Muscle of arm (tissue), 12 donors: ENCODE data around the gene WNK2. TPM values are rescaled to one million over a fixed set of nuclear protein-coding genes. Genes with fewer than 3 reads are reported as not detected.

Experiments used
- DNase-seq: peaks from one replicate; pipeline ENCODE4 v3.0.0-alpha.2; 2013
- polyA plus RNA-seq, 12 donors: library from polyadenylated mRNA; unstranded; fragments of 120-200 nt; gene quantifications; one replicate each; pipeline ENCODE4 v1.2.1, GENCODE V29; 2013; ENCODE audit not compliant: insufficient read length in 12 of 12

The WNK2 gene
- polyA plus RNA-seq, 12 donors: 7.2 to 61.6 (median 13.9) TPM; not detected in 1

GRCh38 chr9:93185266-93186214, 1.6 kb downstream of the WNK2 start:
- no peak for DNase-seq

- no peak for DNase-seq
Measured at GRCh38 chr9:93186215-93186945, 2.4 kb downstream of the WNK2 start.

- DNase-seq: no peak
Measured at GRCh38 chr9:93187047-93187446, 3.1 kb downstream of the WNK2 start.

DNA sequence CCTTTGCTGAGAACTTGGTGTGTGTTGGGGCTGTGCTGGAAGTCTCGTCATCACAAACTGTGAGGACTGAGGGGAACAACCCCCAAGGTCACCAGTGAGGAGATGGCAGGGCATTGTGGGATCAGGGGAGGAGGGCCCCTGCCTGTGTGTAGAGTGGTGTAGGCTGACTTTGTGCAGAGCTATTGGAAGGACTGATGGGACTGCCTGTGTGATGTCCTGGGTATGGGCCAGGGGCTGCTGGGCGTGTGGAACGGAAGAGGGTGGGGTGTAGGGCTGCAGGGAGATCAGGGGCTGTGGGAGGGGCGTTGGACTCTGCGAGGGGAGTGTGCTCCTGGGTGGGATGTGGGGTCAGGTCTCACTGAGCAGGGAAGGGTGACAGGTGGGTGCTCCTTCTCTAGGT, 3.6 kb downstream of the WNK2 start:
- no peak for DNase-seq

GRCh38 chr9:93188426-93189368, 4.8 kb downstream of the WNK2 start:
- no peak for DNase-seq

GRCh38 chr9:93189369-93190132, 5.6 kb downstream of the WNK2 start:
- no peak for DNase-seq

- no peak for DNase-seq
Measured at GRCh38 chr9:93190133-93190525, 6.2 kb downstream of the WNK2 start.

GRCh38 chr9:93190656-93191353, 6.9 kb downstream of the WNK2 start:
- DNase-seq: no peak

DNA sequence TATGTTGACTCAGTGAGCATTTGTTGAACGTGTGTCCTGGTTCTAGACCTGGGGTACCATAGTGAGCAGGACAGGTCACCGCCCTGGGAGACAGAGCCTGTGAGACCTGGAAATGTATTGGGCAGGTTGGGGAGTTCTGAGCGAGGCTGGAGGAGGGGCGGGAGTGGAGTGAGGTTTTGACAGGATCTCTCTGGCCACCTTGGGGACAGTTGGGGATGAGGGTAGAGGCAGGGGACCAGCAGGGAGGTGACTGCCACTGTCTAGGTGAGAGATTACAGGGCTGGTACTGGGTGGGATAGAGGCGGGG, 7.4 kb downstream of the WNK2 start:
- no peak for DNase-seq

DNA sequence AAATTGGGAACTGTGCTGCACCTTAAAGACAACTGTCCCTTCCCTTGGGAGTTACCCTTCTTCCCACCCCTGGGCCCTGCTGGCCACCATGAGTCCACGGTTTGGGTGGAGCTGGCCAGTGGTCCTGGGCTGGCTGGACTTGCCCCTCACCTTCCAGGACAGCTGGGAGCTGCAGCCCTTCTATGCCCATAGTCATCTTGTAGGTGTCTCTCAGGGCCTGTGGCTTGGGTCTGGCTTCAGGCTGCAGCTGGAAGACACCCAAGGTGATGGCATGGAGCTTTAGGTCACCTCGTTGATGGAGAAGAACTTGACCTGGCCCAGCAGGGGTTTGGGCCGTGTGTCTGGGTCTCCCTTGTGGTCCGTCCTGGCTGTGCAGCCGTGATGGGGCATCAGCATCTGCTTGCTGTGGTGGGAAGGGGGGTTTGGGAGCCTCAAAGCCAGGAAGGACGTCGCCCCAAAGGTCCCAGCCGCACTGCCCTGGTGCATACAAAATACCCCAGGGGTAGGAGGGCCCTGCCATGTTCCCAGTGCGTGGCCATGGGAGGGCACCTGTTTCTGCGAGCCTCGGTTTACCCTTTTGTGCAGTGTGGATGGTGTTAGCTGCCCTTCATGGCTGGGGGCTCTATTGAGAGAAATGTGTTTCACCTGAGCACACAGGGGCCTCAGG, 8.9 kb downstream of the WNK2 start:
- no peak for DNase-seq

- no peak for DNase-seq
Measured at GRCh38 chr9:93193388-93194220, 9.7 kb downstream of the WNK2 start.

GRCh38 chr9:93194221-93194625, 10.3 kb downstream of the WNK2 start:
- DNase-seq: no peak

- DNase-seq: no peak
Measured at GRCh38 chr9:93194641-93195040, 10.7 kb downstream of the WNK2 start.

DNA sequence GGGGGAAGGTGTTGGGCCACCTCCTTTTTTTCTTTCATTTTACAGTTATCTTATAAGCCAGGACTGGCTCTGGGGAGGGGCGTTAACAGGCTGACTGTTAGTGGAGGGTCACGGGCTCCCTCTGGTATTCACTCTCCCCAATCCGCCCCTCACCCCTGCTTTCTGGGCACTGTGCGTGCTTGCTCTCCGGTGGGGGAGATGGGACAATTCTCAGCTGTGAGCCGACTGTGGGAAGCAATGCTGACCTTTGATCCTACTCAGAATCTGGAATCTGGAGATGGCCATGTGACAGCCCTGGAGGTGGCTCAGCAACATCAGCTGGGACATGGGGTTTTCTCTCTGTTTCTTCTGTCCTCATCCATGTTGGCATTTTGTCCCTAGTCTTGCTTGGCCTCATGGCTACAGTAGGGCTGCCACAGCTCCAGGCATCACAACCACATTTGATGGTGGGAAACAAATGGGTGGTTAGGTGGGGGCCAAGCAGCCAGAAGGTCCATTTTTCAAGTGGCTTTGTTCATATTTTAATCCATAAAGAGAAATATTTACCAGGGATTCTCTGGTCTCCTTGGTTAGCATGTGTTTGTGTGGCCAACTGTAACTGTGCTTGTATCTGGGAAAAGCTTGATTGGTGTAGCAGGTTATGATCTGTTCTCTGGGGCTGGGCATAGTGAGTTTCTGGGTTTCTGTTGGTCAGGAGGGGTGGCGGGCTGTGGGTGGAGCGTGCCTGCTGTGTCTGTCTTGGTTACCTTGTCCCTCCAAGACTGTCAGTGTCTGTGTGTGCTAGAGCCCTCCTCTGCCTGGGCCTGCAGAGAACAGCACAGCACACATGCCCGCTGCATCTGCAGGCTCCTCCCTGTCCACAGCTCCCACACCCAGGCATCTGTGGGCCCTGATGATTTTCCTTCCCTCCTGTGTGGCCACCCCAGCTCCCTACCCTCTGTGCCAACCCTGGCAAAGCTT, 12.4 kb downstream of the WNK2 start:
- no peak for DNase-seq

DNA sequence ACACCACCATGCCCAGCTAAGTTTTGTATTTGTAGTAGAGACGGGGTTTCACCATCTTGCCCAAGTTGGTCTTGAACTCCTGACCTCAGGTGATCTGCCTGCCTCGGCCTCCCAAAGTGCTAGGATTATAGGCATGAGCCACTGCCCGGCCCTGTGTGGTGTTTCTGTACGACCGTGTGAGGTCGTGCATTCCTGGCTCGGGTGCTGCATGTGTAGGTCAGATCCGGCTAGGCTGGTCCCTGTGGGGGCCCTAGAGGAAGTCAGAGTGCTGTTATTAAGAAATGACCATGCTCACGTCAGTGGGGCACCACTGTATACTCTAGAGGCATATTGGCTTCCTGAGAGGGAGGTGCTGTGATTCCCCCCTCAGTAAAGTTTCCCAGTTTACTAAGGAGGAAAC, 13.7 kb downstream of the WNK2 start:
- no peak for DNase-seq

GRCh38 chr9:93198117-93198837, 14.3 kb downstream of the WNK2 start:
- no peak for DNase-seq
